Kidney (tissue), 14 donors: ENCODE results near the gene RAB11FIP3. TPM values are rescaled to one million over a fixed set of nuclear protein-coding genes. Genes with fewer than 3 reads are reported as not detected.

Experiments
- DNase-seq, 5 donors: peaks; one replicate each; pipeline ENCODE4 v3.0.0-alpha.2; 2013 to 2020
- FAIRE-seq: peaks from 2 replicates; lab custom pipeline; 2012; peaks lifted over from hg19 to GRCh38; lab: Jason Lieb, UNC
- H3K27ac ChIP-seq, 2 donors: one replicate each; pipeline ENCODE4 v1.7.0; 2013; ENCODE audit warnings: low read depth in 2 of 2, low read length in 2 of 2, inconsistent platforms in 1 of 2
- H3K27me3 ChIP-seq: one replicate; pipeline ENCODE4 v1.7.1; 2013; ENCODE audit warnings: low read length, inconsistent platforms; ENCODE audit not compliant: control insufficient read depth, insufficient read depth
- H3K36me3 ChIP-seq, 3 donors: one replicate each; pipeline versions ENCODE4 v1.7.0 to v1.7.1; 2013; ENCODE audit warnings: low read length in 3 of 3, control low read depth in 1 of 3, inconsistent platforms in 1 of 3; ENCODE audit not compliant: insufficient read depth in 3 of 3, control insufficient read depth in 2 of 3
- H3K4me1 ChIP-seq, 3 donors: one replicate each; pipeline versions ENCODE4 v1.7.0 to v1.7.1; 2013; ENCODE audit warnings: low read length in 3 of 3, inconsistent platforms in 1 of 3, low read depth in 1 of 3; ENCODE audit not compliant: control insufficient read depth in 2 of 3, insufficient read depth in 2 of 3
- H3K4me3 ChIP-seq, 3 donors: one replicate each; pipeline versions ENCODE4 v1.7.0 to v1.8.1; 2013; ENCODE audit warnings: low read length in 3 of 3, control low read depth in 1 of 3, inconsistent platforms in 1 of 3
- H3K9ac ChIP-seq, 3 donors: one replicate each; pipeline versions ENCODE4 v1.7.0 to v1.7.1; 2013; ENCODE audit warnings: low read length in 3 of 3, control low read depth in 1 of 3, inconsistent platforms in 1 of 3
- H3K9me3 ChIP-seq, 3 donors: one replicate each; pipeline versions ENCODE4 v1.7.0 to v1.7.1; 2013; ENCODE audit warnings: low read length in 3 of 3, control low read depth in 1 of 3, inconsistent platforms in 1 of 3; ENCODE audit not compliant: control insufficient read depth in 2 of 3, insufficient read depth in 1 of 3
- CTCF ChIP-seq: IDR thresholded peaks from 3 replicates; pipeline ENCODE4 v1.5.1; 2012; ENCODE audit warnings: mild to moderate bottlenecking, moderate library complexity, borderline replicate concordance; ENCODE audit not compliant: insufficient read depth; ENCODE audit errors: extremely low read depth
- intact Hi-C: fragments of 100-400 bp; cut with DNase I; formaldehyde crosslinking; loops from one replicate; pipeline ENCODE4 v1.11.1; 2022
- polyA plus RNA-seq: library from polyadenylated mRNA; stranded (reverse); fragments of 350-450 nt; fragmentation: Illumina TruSeq; extraction: RNeasy Lipid Tissue Mini Kit (QIAGEN cat#74804); gene quantifications from one replicate; pipeline ENCODE4 v1.2.3, GENCODE V29; 2014; ENCODE audit warnings: low read depth, low replicate concordance; ENCODE audit not compliant: insufficient read depth
- total RNA-seq: library from RNA; stranded (reverse); fragmentation: NEBNext Ultra II Directional; extraction: Animal tissue kit (Norgen Biotek cat#: 25700); gene quantifications from one replicate; pipeline ENCODE4 v1.2.1, GENCODE V29; 2021
- donor health status: control.
- donor health status: control.
- donor health status: control.
- donor health status: control.
- donor health status: control.
- donor health status: DM: yes; HTN: yes; CAD: no.
- donor health status: Normal renal cell carcinoma (clear cell type).

The RAB11FIP3 gene
- total and polyA plus RNA-seq, 2 donors from 2014 or later = 84.9 to 162 TPM

GRCh38 chr16:483341-484075 lies 58.1 kb downstream of the RAB11FIP3 start:
- peak overlapping the region; percentile 6 to 78 for H3K27ac ChIP-seq
- H3K4me3 ChIP-seq = peak overlapping the region in 1 of 3 donors; percentile 13
- H3K9me3 ChIP-seq = no peaks in the 10 kb centered on the region
- peaks cover 0 to 38% (median 7%) of the 10 kb centered on the region in 3 donors for H3K36me3 ChIP-seq
- TF ChIP-seq CTCF = no peak
- H3K4me1 ChIP-seq = peaks cover 0 to 10% (median 7%) of the 10 kb centered on the region in 3 donors
- peak overlapping the region in 1 of 3 donors; percentile 58 for H3K9ac ChIP-seq
- FAIRE-seq (no peak), DNase-seq (peak in 4 of 5 donors; percentile 31 to 62 (median 52))
- no peaks in the 10 kb centered on the region for H3K27me3 ChIP-seq
- intact Hi-C loops = no loop called here

- Histone ChIP-seq H3K27ac (no peak overlapping the region), H3K27me3 (no peaks in the 10 kb centered on the region), H3K9ac (no peak overlapping the region), H3K4me3 (no peak overlapping the region), H3K4me1 (peaks cover 0 to 3% (median 0%) of the 10 kb centered on the region in 3 donors), H3K36me3 (peaks cover 0 to 53% (median 26%) of the 10 kb centered on the region in 3 donors), H3K9me3 (no peaks in the 10 kb centered on the region)
- FAIRE-seq (no peak), DNase-seq (no peak)
- no peak for TF ChIP-seq CTCF
- intact Hi-C loops = no loop called here
Measured at GRCh38 chr16:489606-490005, 64.2 kb downstream of the RAB11FIP3 start.

- Histone ChIP-seq H3K36me3 (peaks cover 0 to 47% (median 23%) of the 10 kb centered on the region in 3 donors), H3K9ac (no peak overlapping the region), H3K27me3 (no peaks in the 10 kb centered on the region), H3K4me3 (no peak overlapping the region), H3K9me3 (no peaks in the 10 kb centered on the region), H3K27ac (no peak overlapping the region), H3K4me1 (peaks cover 0 to 2% (median 0%) of the 10 kb centered on the region in 3 donors)
- TF ChIP-seq CTCF = no peak
- FAIRE-seq = no peak
- DNase-seq = no peak
- intact Hi-C loops = no loop called here
Measured at GRCh38 chr16:490768-491167, 65.3 kb downstream of the RAB11FIP3 start.
